Right atrium auricular region (tissue), 2 donors: ENCODE measurements around the gene FATE1. TPM values are rescaled to one million over a fixed set of nuclear protein-coding genes. Genes with fewer than 3 reads are reported as not detected.

Source experiments
- DNase-seq: peaks from one replicate; pipeline ENCODE4 v3.0.0-alpha.2; 2019; ENCODE audit warnings: low spot score
- H3K27ac ChIP-seq, 2 donors: fragments of 200-600 bp; sonication (generic); 1 replicate in 1 of 2; 2 replicates in 1 of 2; pipeline ENCODE4 v1.5.1; 2016 to 2019
- H3K27me3 ChIP-seq, 2 donors: fragments of 200-600 bp; sonication (generic); one replicate each; pipeline versions ENCODE4 v1.5.1 to v1.6.0; 2017 to 2019
- H3K36me3 ChIP-seq: fragments of 200-600 bp; sonication (generic); one replicate; pipeline ENCODE4 v1.5.1; 2016
- H3K4me1 ChIP-seq, 2 donors: fragments of 200-600 bp; sonication (generic); one replicate each; pipeline versions ENCODE4 v1.5.1 to v1.6.0; 2017 to 2019
- H3K4me3 ChIP-seq, 2 donors: fragments of 200-600 bp; sonication (generic); 1 replicate in 1 of 2; 2 replicates in 1 of 2; pipeline ENCODE4 v1.5.1; 2017 to 2019; ENCODE audit warnings: mild to moderate bottlenecking in 1 of 2, moderate library complexity in 1 of 2
- H3K9me3 ChIP-seq, 2 donors: fragments of 200-600 bp; sonication (generic); one replicate each; pipeline ENCODE4 v1.5.1; 2019
- CTCF ChIP-seq, 2 donors: fragments of 200-600 bp; sonication (generic); IDR thresholded peaks; one replicate each; pipeline ENCODE4 v1.5.1; 2019; ENCODE audit warnings: antibody characterized with exemption in 2 of 2
- total RNA-seq, 2 donors: library from RNA; depleted of rRNA; stranded (reverse); fragments of >200 nt; gene quantifications; one replicate each; pipeline ENCODE4 v1.1.0, GENCODE V29; 2016

FATE1 gene
- total RNA-seq, 2 donors from 2014 or later: not detected

- H3K4me1 ChIP-seq: no peaks in the 10 kb centered on the region
- no peak overlapping the region for H3K27ac ChIP-seq
- peak; percentile 38 for DNase-seq
- H3K27me3 ChIP-seq: no peaks in the 10 kb centered on the region
- TF ChIP-seq CTCF (IDR thresholded peaks at IDR 0.05): no peak
- H3K4me3 ChIP-seq: no peak overlapping the region
- H3K36me3 ChIP-seq: no peaks in the 10 kb centered on the region
- H3K9me3 ChIP-seq: no peaks in the 10 kb centered on the region
Observed at GRCh38 chrX:151687635-151688034, 28.2 kb upstream of the FATE1 start.

- TF ChIP-seq CTCF (IDR thresholded peaks at IDR 0.05): no peak
- Histone ChIP-seq H3K27ac (no peak overlapping the region), H3K4me1 (no peaks in the 10 kb centered on the region), H3K4me3 (no peak overlapping the region), H3K9me3 (no peaks in the 10 kb centered on the region), H3K27me3 (no peaks in the 10 kb centered on the region), H3K36me3 (no peaks in the 10 kb centered on the region)
- DNase-seq: no peak
Observed at GRCh38 chrX:151688695-151689094, 27.1 kb upstream of the FATE1 start.

- no peaks in the 10 kb centered on the region for H3K9me3 ChIP-seq
- no peak overlapping the region for H3K27ac ChIP-seq
- no peak overlapping the region for H3K4me3 ChIP-seq
- H3K27me3 ChIP-seq: no peaks in the 10 kb centered on the region
- no peak for DNase-seq
- no peaks in the 10 kb centered on the region for H3K4me1 ChIP-seq
- H3K36me3 ChIP-seq: no peaks in the 10 kb centered on the region
- no peak for TF ChIP-seq CTCF (IDR thresholded peaks at IDR 0.05)
Observed at GRCh38 chrX:151692825-151693224, 23.0 kb upstream of the FATE1 start.

- Histone ChIP-seq H3K36me3 (no peaks in the 10 kb centered on the region), H3K4me3 (no peak overlapping the region), H3K9me3 (no peaks in the 10 kb centered on the region), H3K4me1 (no peaks in the 10 kb centered on the region), H3K27me3 (no peaks in the 10 kb centered on the region), H3K27ac (no peak overlapping the region)
- TF ChIP-seq CTCF (IDR thresholded peaks at IDR 0.05): no peak
- DNase-seq: no peak
Observed at GRCh38 chrX:151694121-151694520, 21.7 kb upstream of the FATE1 start.

GRCh38 chrX:151694661-151695582 is 20.9 kb upstream of the FATE1 start, which contains the start of gene PRRG3:
Gene PRRG3 (plus strand): TSS chrX:151695458. CDS start chrX:151698815, 3,357 bp downstream.
- Histone ChIP-seq H3K9me3 (no peaks in the 10 kb centered on the region), H3K27ac (no peak within 1 kb of the TSS), H3K4me1 (no peaks in the 10 kb centered on the region), H3K4me3 (peak within 1 kb of the TSS in 1 of 2 donors; percentile 45), H3K27me3 (no peaks in the 10 kb centered on the region), H3K36me3 (no peaks in the 10 kb centered on the region)
- DNase-seq: no peak
- no peak for TF ChIP-seq CTCF (IDR thresholded peaks at IDR 0.05)
